ENCODE measurements around the gene KCNMA1. TPM values are rescaled to one million over a fixed set of nuclear protein-coding genes. Genes with fewer than 3 reads are reported as not detected.
A peak's percentile ranks its signal among the peaks of the same experiment; 100 is the strongest.

Gene KCNMA1
- total RNA-seq, 1 donor from 2014 or later, result 15.8 TPM

GRCh38 chr10:77601488-77601887 lies 36.1 kb downstream of the KCNMA1 start:
- FAIRE-seq (peak; percentile 60), DNase-seq (ENCODE audit: low read depth) (no peak)
- H3K36me3 ChIP-seq (ENCODE audit: control insufficient read depth, insufficient read depth, low read length), result no peaks in the 10 kb centered on the region
- no peak overlapping the region for H3K4me3 ChIP-seq (ENCODE audit: low read depth, low read length)
- no peaks in the 10 kb centered on the region for H3K27me3 ChIP-seq (ENCODE audit: control insufficient read depth, insufficient read depth, low read length)
- no peak for TF ChIP-seq CTCF (IDR thresholded peaks at IDR 0.05; ENCODE audit: insufficient read depth, low read length, severe bottlenecking)

- no peak for TF ChIP-seq CTCF (IDR thresholded peaks at IDR 0.05; ENCODE audit: insufficient read depth, low read length, severe bottlenecking)
- no peak for FAIRE-seq
- no peaks in the 10 kb centered on the region for H3K36me3 ChIP-seq (ENCODE audit: control insufficient read depth, insufficient read depth, low read length)
Observed at GRCh38 chr10:77600640-77601039, 37.0 kb downstream of the KCNMA1 start.

DNA sequence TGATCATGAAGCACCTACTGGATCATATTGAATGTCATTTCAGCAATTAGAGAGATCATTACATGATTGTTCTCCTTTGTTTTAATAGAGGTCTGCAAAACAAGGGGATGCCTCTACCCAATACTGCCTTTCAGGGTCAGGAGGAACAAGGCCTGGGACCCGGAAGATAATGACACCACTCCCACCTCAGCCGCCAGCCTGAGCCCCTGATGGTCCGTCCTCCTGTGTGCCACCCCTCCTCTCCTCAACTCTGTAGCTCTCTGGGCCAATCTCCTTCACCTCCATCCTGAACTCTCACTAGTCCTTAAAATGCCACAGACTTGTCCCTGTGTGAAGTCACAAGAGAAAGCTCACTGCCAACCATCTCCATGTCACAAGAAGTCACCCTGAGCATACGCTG lies 38.0 kb downstream of the KCNMA1 start:
- no peak for TF ChIP-seq CTCF (IDR thresholded peaks at IDR 0.05; ENCODE audit: insufficient read depth, low read length, severe bottlenecking)
- H3K27me3 ChIP-seq (ENCODE audit: control insufficient read depth, insufficient read depth, low read length), result no peaks in the 10 kb centered on the region
- FAIRE-seq (no peak), DNase-seq (ENCODE audit: low read depth) (no peak)
- H3K36me3 ChIP-seq (ENCODE audit: control insufficient read depth, insufficient read depth, low read length), result no peaks in the 10 kb centered on the region
- no peak overlapping the region for H3K4me3 ChIP-seq (ENCODE audit: low read depth, low read length)

More at GRCh38 chr10:77600640-77601039, 37.0 kb downstream of the KCNMA1 start:
- no peaks in the 10 kb centered on the region for H3K27me3 ChIP-seq (ENCODE audit: control insufficient read depth, insufficient read depth, low read length)
- DNase-seq (ENCODE audit: low read depth), result no peak
- H3K4me3 ChIP-seq (ENCODE audit: low read depth, low read length), result no peak overlapping the region

GRCh38 chr10:77598606-77599005 lies 39.0 kb downstream of the KCNMA1 start:
- FAIRE-seq (no peak), DNase-seq (ENCODE audit: low read depth) (no peak)
- no peaks in the 10 kb centered on the region for H3K36me3 ChIP-seq (ENCODE audit: control insufficient read depth, insufficient read depth, low read length)
- H3K27me3 ChIP-seq (ENCODE audit: control insufficient read depth, insufficient read depth, low read length), result no peaks in the 10 kb centered on the region
- no peak for TF ChIP-seq CTCF (IDR thresholded peaks at IDR 0.05; ENCODE audit: insufficient read depth, low read length, severe bottlenecking)
- no peak overlapping the region for H3K4me3 ChIP-seq (ENCODE audit: low read depth, low read length)

- FAIRE-seq (no peak), DNase-seq (ENCODE audit: low read depth) (no peak)
- no peaks in the 10 kb centered on the region for H3K27me3 ChIP-seq (ENCODE audit: control insufficient read depth, insufficient read depth, low read length)
- no peak overlapping the region for H3K4me3 ChIP-seq (ENCODE audit: low read depth, low read length)
- TF ChIP-seq CTCF (IDR thresholded peaks at IDR 0.05; ENCODE audit: insufficient read depth, low read length, severe bottlenecking), result no peak
- H3K36me3 ChIP-seq (ENCODE audit: control insufficient read depth, insufficient read depth, low read length), result no peaks in the 10 kb centered on the region
Observed at GRCh38 chr10:77597560-77597959, 40.0 kb downstream of the KCNMA1 start.

GRCh38 chr10:77594471-77594783 lies 43.2 kb downstream of the KCNMA1 start:
- FAIRE-seq (no peak), DNase-seq (ENCODE audit: low read depth) (no peak)
- no peaks in the 10 kb centered on the region for H3K36me3 ChIP-seq (ENCODE audit: control insufficient read depth, insufficient read depth, low read length)
- H3K4me3 ChIP-seq (ENCODE audit: low read depth, low read length), result no peak overlapping the region
- TF ChIP-seq CTCF (IDR thresholded peaks at IDR 0.05; ENCODE audit: insufficient read depth, low read length, severe bottlenecking), result no peak
- H3K27me3 ChIP-seq (ENCODE audit: control insufficient read depth, insufficient read depth, low read length), result no peaks in the 10 kb centered on the region

Data from bronchial epithelial cell (primary cell).